T-helper 1 cell treated with Interleukin-12 subunit alpha and Interleukin-12 subunit beta and Interleukin-4 antibody, amounts not matched to agents 30 μg/mL and 1 μg/mL, for 36 hours (primary cell): ENCODE data around the gene NXPH4.
A peak's percentile ranks its signal among the peaks of the same experiment; 100 is the strongest.

Source experiments
- H3K27ac Mint-ChIP-seq: one replicate; pipeline ENCODE4 v1.8.0; 2021; ENCODE audit warnings: mild to moderate bottlenecking, mixed read lengths
- H3K27me3 Mint-ChIP-seq: one replicate; pipeline ENCODE4 v1.8.0; 2021; ENCODE audit warnings: low read depth, mixed read lengths
- H3K36me3 Mint-ChIP-seq: one replicate; pipeline ENCODE4 v1.8.0; 2021; ENCODE audit warnings: low read depth, mixed read lengths
- H3K4me1 Mint-ChIP-seq: one replicate; pipeline ENCODE4 v1.8.0; 2021; ENCODE audit warnings: low read depth, mixed read lengths
- H3K4me3 Mint-ChIP-seq: one replicate; pipeline ENCODE4 v1.8.0; 2021; ENCODE audit warnings: mild to moderate bottlenecking, moderate library complexity, mixed read lengths
- H3K9me3 Mint-ChIP-seq: one replicate; pipeline ENCODE4 v1.8.0; 2021; ENCODE audit warnings: mixed read lengths

Gene NXPH4

DNA sequence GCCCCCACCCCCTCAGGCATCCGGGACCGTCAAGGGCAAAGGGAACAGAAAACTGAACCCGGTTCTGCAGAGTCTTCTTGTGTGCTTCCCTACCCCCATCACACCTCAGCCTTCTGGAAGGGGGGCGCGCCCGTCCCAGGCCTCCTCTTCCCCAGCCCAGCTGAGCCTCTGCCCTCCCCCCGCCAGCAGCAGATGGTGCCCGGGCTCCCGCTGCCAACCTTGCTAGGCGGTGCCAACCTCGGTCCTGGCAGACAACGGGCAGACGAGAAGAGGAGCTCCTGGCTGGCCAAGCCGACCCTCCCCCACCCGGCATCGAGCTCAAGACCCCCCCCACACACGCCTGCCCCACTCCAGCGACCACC lies 25.7 kb downstream of the NXPH4 start:
- Mint-ChIP-seq H3K36me3 (peaks cover 11% of the 10 kb centered on the region), H3K27me3 (peaks cover 59% of the 10 kb centered on the region), H3K4me1 (peaks cover 41% of the 10 kb centered on the region), H3K4me3 (no peak overlapping the region), H3K9me3 (no peaks in the 10 kb centered on the region), H3K27ac (no peak overlapping the region)

- H3K27me3 Mint-ChIP-seq, result peaks cover 54% of the 10 kb centered on the region
- H3K27ac Mint-ChIP-seq, result peak overlapping the region; percentile 59
- no peaks in the 10 kb centered on the region for H3K9me3 Mint-ChIP-seq
- peak overlapping the region; percentile 73 for H3K4me3 Mint-ChIP-seq
- H3K4me1 Mint-ChIP-seq, result peaks cover 37% of the 10 kb centered on the region
- peaks cover 7% of the 10 kb centered on the region for H3K36me3 Mint-ChIP-seq
Observed at GRCh38 chr12:57242691-57243454, 26.3 kb downstream of the NXPH4 start.

DNA sequence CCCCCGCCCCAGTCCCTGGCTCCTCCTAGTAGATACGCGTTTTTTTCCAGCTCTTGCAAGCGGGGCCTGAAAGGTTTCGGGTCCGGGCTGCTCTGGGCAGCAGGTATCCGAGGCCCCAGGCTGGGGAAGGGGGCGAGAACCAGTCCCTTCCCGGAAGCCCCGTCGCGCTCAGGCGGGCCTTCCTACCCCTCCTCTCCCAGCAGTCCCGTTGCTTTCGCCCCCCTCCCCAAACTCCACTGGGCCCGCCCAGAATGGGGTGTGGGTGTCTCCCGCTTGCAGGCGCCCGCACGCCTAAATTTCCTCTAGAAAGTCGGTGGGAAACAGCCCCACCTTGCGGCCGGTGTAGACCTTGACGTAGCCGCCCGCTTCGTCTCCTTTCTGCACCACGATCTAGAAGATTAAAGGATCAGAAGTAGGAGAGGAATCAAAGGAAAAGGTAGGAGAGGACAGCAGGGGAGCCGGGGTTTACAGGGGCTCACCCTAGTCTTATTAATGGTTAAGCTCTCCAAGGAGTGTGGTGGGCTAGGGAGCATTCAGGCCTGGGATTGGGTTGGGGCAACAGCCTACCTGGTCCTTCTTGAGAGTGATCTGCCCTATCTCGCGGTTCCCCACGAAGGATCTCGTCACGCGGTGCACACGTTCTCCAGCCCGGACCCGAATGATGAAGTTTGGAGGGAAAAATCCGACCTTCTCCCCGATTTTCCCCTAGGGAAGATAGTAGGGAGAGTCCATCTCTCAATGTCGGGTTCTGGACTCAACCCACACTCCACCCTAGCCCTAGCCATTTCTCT lies 27.1 kb downstream of the NXPH4 start:
- Mint-ChIP-seq H3K4me1 (peaks cover 36% of the 10 kb centered on the region), H3K27ac (peak overlapping the region; percentile 68), H3K4me3 (peak overlapping the region; percentile 73), H3K9me3 (no peaks in the 10 kb centered on the region), H3K36me3 (peaks cover 9% of the 10 kb centered on the region), H3K27me3 (peaks cover 48% of the 10 kb centered on the region)

GRCh38 chr12:57244312-57244696 lies 27.7 kb downstream of the NXPH4 start:
- H3K27me3 Mint-ChIP-seq, result peaks cover 45% of the 10 kb centered on the region
- H3K9me3 Mint-ChIP-seq, result no peaks in the 10 kb centered on the region
- peaks cover 11% of the 10 kb centered on the region for H3K36me3 Mint-ChIP-seq
- H3K4me1 Mint-ChIP-seq, result peaks cover 38% of the 10 kb centered on the region
- H3K27ac Mint-ChIP-seq, result peak overlapping the region; percentile 68
- peak overlapping the region; percentile 59 for H3K4me3 Mint-ChIP-seq

- peaks cover 22% of the 10 kb centered on the region for H3K27me3 Mint-ChIP-seq
- peaks cover 20% of the 10 kb centered on the region for H3K4me1 Mint-ChIP-seq
Observed at GRCh38 chr12:57247041-57247440, 30.4 kb downstream of the NXPH4 start.

GRCh38 chr12:57248934-57249742 lies 32.5 kb downstream of the NXPH4 start:
- Mint-ChIP-seq H3K27ac (no peak overlapping the region), H3K4me1 (peaks cover 10% of the 10 kb centered on the region), H3K4me3 (peak overlapping the region; percentile 36), H3K27me3 (peaks cover 4% of the 10 kb centered on the region), H3K9me3 (no peaks in the 10 kb centered on the region), H3K36me3 (peaks cover 8% of the 10 kb centered on the region)

More at GRCh38 chr12:57247041-57247440, 30.4 kb downstream of the NXPH4 start:
- H3K27ac Mint-ChIP-seq, result no peak overlapping the region
- H3K9me3 Mint-ChIP-seq, result no peaks in the 10 kb centered on the region
- peaks cover 7% of the 10 kb centered on the region for H3K36me3 Mint-ChIP-seq
- no peak overlapping the region for H3K4me3 Mint-ChIP-seq

DNA sequence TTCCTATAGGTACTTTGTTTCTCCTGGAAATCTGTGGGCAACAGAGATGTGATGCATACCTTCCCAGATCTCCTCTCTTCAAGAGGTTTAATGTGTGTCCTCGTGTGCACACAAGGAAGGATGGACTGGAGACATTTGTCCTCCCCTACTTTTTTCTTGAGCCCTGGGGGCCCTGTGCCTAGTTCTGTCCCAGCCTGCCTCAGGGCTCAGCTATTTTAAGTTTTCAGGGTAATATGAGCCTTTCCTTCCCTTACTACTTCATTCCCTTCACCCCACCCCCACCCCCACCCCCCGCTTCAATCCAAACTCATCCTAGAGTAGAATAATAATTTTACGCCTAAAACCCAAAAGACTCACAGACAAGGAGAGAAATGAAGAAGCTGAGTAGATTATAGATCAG lies 33.9 kb downstream of the NXPH4 start:
- peaks cover 9% of the 10 kb centered on the region for H3K4me1 Mint-ChIP-seq

DNA sequence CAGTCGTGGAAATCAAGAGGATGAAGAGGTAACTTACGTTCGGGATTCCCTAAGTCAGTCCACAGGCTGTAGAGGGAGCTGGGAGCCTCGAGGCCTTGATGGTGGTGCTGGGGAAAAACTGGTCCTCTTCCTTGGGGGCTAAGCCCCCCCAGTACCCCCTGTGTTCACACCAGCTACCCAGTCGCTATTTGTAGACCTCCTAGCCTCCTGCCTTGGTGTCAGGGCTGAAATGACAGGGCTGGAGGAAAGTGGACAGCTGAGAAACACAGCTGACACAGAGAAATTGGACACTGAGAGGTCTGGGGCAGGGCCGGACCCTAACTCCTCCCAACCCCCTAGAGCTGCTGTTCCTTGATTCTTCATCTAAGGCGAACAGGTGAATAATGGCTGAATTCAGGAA lies 34.4 kb downstream of the NXPH4 start, which contains the start of gene STAC3:
Gene STAC3 (minus strand): TSS at position 232 of the 400 bp plus-strand sequence. CDS start 1,551 bp downstream, outside the sequence.
- H3K4me1 Mint-ChIP-seq, result peaks cover 9% of the 10 kb centered on the region
- H3K36me3 Mint-ChIP-seq, result peaks cover 15% of the 10 kb centered on the region
- H3K27me3 Mint-ChIP-seq, result no peaks in the 10 kb centered on the region
- no peak within 1 kb of the TSS for H3K4me3 Mint-ChIP-seq
- no peaks in the 10 kb centered on the region for H3K9me3 Mint-ChIP-seq
- no peak within 1 kb of the TSS for H3K27ac Mint-ChIP-seq

More for the DNA sequence above, 33.9 kb downstream of the NXPH4 start:
- H3K27ac Mint-ChIP-seq, result no peak overlapping the region
- no peaks in the 10 kb centered on the region for H3K27me3 Mint-ChIP-seq
- H3K4me3 Mint-ChIP-seq, result no peak overlapping the region
- H3K9me3 Mint-ChIP-seq, result no peaks in the 10 kb centered on the region
- H3K36me3 Mint-ChIP-seq, result peaks cover 12% of the 10 kb centered on the region

- no peaks in the 10 kb centered on the region for H3K4me1 Mint-ChIP-seq
Observed at GRCh38 chr12:57254506-57255280, 38.1 kb downstream of the NXPH4 start.

DNA sequence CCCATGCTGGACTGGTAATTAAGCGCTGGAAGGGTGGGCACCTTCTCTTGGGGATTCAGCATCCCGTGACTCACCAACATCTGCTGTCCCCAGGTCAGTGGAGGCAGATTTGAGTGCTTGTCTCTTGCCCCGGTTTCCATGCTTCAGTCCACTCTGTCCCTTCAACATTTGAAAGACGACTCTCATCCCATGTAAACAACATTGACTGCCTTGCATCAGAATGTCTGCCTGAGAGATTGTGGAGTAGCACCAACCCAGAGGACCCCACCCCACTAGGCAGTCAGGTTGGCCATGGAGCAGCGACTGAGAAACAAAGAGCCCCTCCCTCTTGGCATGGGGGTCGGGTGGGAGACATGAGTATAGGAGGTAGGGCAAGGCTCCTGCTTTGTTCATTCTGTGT lies 39.3 kb downstream of the NXPH4 start:
- no peaks in the 10 kb centered on the region for H3K27me3 Mint-ChIP-seq
- H3K27ac Mint-ChIP-seq, result no peak overlapping the region
- no peaks in the 10 kb centered on the region for H3K9me3 Mint-ChIP-seq
- peaks cover 30% of the 10 kb centered on the region for H3K36me3 Mint-ChIP-seq
- H3K4me1 Mint-ChIP-seq, result no peaks in the 10 kb centered on the region
- no peak overlapping the region for H3K4me3 Mint-ChIP-seq

More at GRCh38 chr12:57254506-57255280, 38.1 kb downstream of the NXPH4 start:
- peaks cover 23% of the 10 kb centered on the region for H3K36me3 Mint-ChIP-seq
- H3K9me3 Mint-ChIP-seq, result no peaks in the 10 kb centered on the region
- no peak overlapping the region for H3K4me3 Mint-ChIP-seq
- H3K27me3 Mint-ChIP-seq, result no peaks in the 10 kb centered on the region
- no peak overlapping the region for H3K27ac Mint-ChIP-seq

GRCh38 chr12:57258977-57259970 lies 42.7 kb downstream of the NXPH4 start:
- H3K27me3 Mint-ChIP-seq, result no peaks in the 10 kb centered on the region
- peaks cover 33% of the 10 kb centered on the region for H3K36me3 Mint-ChIP-seq
- H3K4me3 Mint-ChIP-seq, result no peak overlapping the region
- H3K4me1 Mint-ChIP-seq, result peaks cover 4% of the 10 kb centered on the region
- H3K9me3 Mint-ChIP-seq, result no peaks in the 10 kb centered on the region
- H3K27ac Mint-ChIP-seq, result no peak overlapping the region

GRCh38 chr12:57260366-57260765 lies 43.8 kb downstream of the NXPH4 start:
- peaks cover 32% of the 10 kb centered on the region for H3K36me3 Mint-ChIP-seq
- no peak overlapping the region for H3K4me3 Mint-ChIP-seq

DNA sequence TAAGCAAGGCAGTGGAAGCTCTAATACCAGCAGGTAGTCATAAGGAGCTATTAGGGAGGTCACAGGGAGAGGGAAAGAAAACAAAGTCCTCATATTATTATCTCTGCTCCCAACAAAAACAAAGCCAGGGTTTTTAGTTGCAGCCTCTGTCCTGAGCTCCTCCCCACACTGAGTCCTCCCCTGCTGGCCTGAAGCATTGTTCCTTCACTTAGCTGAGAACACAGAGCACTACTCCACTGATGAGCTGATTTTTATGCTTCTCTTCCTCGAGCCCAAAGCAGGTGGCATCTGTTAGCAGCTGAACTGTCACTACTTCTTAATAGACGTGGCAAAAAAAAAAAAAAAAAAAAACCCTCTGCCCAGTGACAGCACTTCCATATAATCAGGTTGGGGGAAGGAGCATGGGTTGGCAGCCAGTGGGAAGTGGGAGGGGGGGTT lies 44.9 kb downstream of the NXPH4 start:
- H3K4me3 Mint-ChIP-seq, result no peak overlapping the region
- H3K27me3 Mint-ChIP-seq, result no peaks in the 10 kb centered on the region
- peaks cover 24% of the 10 kb centered on the region for H3K36me3 Mint-ChIP-seq
- no peak overlapping the region for H3K27ac Mint-ChIP-seq
- no peaks in the 10 kb centered on the region for H3K9me3 Mint-ChIP-seq
- peaks cover 4% of the 10 kb centered on the region for H3K4me1 Mint-ChIP-seq

More at GRCh38 chr12:57260366-57260765, 43.8 kb downstream of the NXPH4 start:
- H3K4me1 Mint-ChIP-seq, result peaks cover 4% of the 10 kb centered on the region
- H3K27ac Mint-ChIP-seq, result no peak overlapping the region
- no peaks in the 10 kb centered on the region for H3K9me3 Mint-ChIP-seq
- no peaks in the 10 kb centered on the region for H3K27me3 Mint-ChIP-seq
